Activated CD4-positive, alpha-beta T cell treated with anti-CD3 and anti-CD28 coated beads for 48 hours (primary cell): ENCODE data around the gene IPCEF1.
"Not testable (repeated sequence)": the region's sequence is repeated elsewhere in the genome, so short reads cannot be mapped to it uniquely, and the experiment has no call there.

Source experiments
- DNase-seq: peaks from one replicate; pipeline ENCODE4 v3.0.0-alpha.2; 2020

Gene IPCEF1

GRCh38 chr6:154370545-154370944 is 13.9 kb upstream of the IPCEF1 start:
- no peak for DNase-seq

- DNase-seq, result no peak
These were observed 11.5 kb upstream of the IPCEF1 start for GRCh38 chr6:154367839-154368695.

GRCh38 chr6:154367336-154367735 is 10.7 kb upstream of the IPCEF1 start:
- no peak for DNase-seq

- DNase-seq, result no peak
These were observed 7.2 kb upstream of the IPCEF1 start for GRCh38 chr6:154363821-154364220.

- no peak for DNase-seq
These were observed 4.9 kb upstream of the IPCEF1 start for GRCh38 chr6:154361476-154361875.

GRCh38 chr6:154360476-154360875 is 3.9 kb upstream of the IPCEF1 start:
- DNase-seq, result no peak

- DNase-seq, result no peak
These were observed 3.1 kb upstream of the IPCEF1 start for GRCh38 chr6:154359679-154360078.

- DNase-seq, result no peak
These were observed 2.6 kb upstream of the IPCEF1 start for GRCh38 chr6:154359161-154359574.

- DNase-seq, result no peak
These were observed 1.5 kb upstream of the IPCEF1 start for GRCh38 chr6:154358019-154358545.

- DNase-seq, result no peak
These were observed 490 bp downstream of the IPCEF1 start for GRCh38 chr6:154356113-154356512.

- DNase-seq, result no peak
These were observed 2.3 kb downstream of the IPCEF1 start for GRCh38 chr6:154354265-154354777.

GRCh38 chr6:154353626-154354025 is 3.0 kb downstream of the IPCEF1 start:
- DNase-seq, result no peak

GRCh38 chr6:154352898-154353585 is 3.6 kb downstream of the IPCEF1 start:
- peak; percentile 76 for DNase-seq

- no peak for DNase-seq
These were observed 6.3 kb downstream of the IPCEF1 start for GRCh38 chr6:154350293-154350692.

GRCh38 chr6:154347981-154348380 is 8.6 kb downstream of the IPCEF1 start:
- DNase-seq, result no peak

GRCh38 chr6:154345811-154346210 is 10.8 kb downstream of the IPCEF1 start:
- no peak for DNase-seq

GRCh38 chr6:154343473-154344308 is 12.9 kb downstream of the IPCEF1 start:
- no peak for DNase-seq

GRCh38 chr6:154341871-154342270 is 14.7 kb downstream of the IPCEF1 start:
- no peak for DNase-seq

GRCh38 chr6:154341336-154341735 is 15.3 kb downstream of the IPCEF1 start:
- DNase-seq, result no peak

GRCh38 chr6:154337406-154338005 is 19.1 kb downstream of the IPCEF1 start:
- no peak for DNase-seq

GRCh38 chr6:154334147-154334546 is 22.5 kb downstream of the IPCEF1 start:
- not testable (repeated sequence) for DNase-seq

- no peak for DNase-seq
These were observed 24.9 kb downstream of the IPCEF1 start for GRCh38 chr6:154331750-154332149.
